ENCODE results near the gene KCNMA1.

- no peak for TF ChIP-seq CTCF (IDR thresholded peaks at IDR 0.05)
- TF ChIP-seq POLR2A (IDR thresholded peaks at IDR 0.05), result no peak
These were observed 305.4 kb downstream of the KCNMA1 start for GRCh38 chr10:77332256-77332655.
